Right lobe of liver (tissue), 4 donors: ENCODE results near the gene KREMEN1.

ENCODE experiments used
- POLR2A ChIP-seq: fragments of 450-650 bp; IDR thresholded peaks from one replicate; pipeline ENCODE4 v1.6.1; 2017; ENCODE audit warnings: antibody characterized with exemption, mild to moderate bottlenecking
- TF ChIP-seq, protein P1 (sequence below), 4 donors: fragments of 200-600 bp in 3 of 4; fragments of 450-650 bp in 1 of 4; IDR thresholded peaks; one replicate each; pipeline versions ENCODE4 v1.5.1 to v1.8.0; 2016 to 2022; ENCODE audit warnings: antibody characterized with exemption in 4 of 4, mild to moderate bottlenecking in 2 of 4
- donor health status: DM: no; HTN: no; CAD: no.
- donor health status: DM: no; HTN: no; CAD: no.
- donor health status: DM: no; HTN: yes; CAD: no.

DNA sequence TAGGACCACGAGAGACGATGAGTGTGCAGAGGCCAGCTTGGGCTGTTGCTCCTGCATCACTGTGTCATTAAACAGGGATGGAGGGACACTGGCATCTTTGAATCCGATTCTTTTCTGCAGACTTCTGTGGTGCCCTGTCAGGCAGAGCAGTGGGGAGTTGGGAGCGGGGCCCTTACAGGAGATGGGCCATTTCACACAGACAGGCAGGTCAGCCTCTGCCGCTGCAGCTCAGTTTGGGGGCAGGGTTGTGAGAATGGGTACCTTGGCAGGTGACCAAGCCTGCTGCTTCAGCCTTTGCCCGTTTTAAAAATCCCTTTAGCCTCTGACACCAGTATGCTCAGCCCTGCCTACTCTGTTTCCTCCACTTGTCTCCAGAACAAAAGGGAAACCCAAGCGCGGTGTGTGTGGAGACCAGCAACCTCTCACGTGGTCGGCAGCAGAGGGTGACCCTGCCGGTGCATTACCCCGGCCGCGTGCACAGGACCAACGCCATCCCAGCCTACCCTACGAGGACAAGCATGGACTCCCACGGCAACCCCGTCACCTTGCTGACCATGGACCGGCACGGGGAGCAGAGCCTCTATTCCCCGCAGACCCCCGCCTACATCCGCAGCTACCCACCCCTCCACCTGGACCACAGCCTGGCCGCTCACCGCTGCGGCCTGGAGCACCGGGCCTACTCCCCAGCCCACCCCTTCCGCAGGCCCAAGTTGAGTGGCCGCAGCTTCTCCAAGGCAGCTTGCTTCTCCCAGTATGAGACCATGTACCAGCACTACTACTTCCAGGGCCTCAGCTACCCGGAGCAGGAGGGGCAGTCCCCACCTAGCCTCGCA is 23.8 kb upstream of the KREMEN1 start:
- TF ChIP-seq, protein P1, sequence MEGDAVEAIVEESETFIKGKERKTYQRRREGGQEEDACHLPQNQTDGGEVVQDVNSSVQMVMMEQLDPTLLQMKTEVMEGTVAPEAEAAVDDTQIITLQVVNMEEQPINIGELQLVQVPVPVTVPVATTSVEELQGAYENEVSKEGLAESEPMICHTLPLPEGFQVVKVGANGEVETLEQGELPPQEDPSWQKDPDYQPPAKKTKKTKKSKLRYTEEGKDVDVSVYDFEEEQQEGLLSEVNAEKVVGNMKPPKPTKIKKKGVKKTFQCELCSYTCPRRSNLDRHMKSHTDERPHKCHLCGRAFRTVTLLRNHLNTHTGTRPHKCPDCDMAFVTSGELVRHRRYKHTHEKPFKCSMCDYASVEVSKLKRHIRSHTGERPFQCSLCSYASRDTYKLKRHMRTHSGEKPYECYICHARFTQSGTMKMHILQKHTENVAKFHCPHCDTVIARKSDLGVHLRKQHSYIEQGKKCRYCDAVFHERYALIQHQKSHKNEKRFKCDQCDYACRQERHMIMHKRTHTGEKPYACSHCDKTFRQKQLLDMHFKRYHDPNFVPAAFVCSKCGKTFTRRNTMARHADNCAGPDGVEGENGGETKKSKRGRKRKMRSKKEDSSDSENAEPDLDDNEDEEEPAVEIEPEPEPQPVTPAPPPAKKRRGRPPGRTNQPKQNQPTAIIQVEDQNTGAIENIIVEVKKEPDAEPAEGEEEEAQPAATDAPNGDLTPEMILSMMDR (IDR thresholded peaks at IDR 0.05), result no peak
- no peak for TF ChIP-seq POLR2A
